HepG2 (cell line): ENCODE results near the gene CRIP1. TPM values are rescaled to one million over a fixed set of nuclear protein-coding genes. Genes with fewer than 3 reads are reported as not detected.

Experiments used
- CREM ChIP-seq, 2 experiments: sonication (generic) in 1 of 2; formaldehyde crosslinking in 1 of 2; IDR thresholded peaks; 2 replicates each; pipeline versions ENCODE4 v1.4.0 to v1.6.1; 2016 to 2020; ENCODE audit warnings: antibody characterized with exemption in 1 of 2, mild to moderate bottlenecking in 1 of 2, missing genetic modification reagents in 1 of 2
- GMEB1 ChIP-seq: sonication (generic); formaldehyde crosslinking; IDR thresholded peaks from 2 replicates; pipeline ENCODE4 v1.5.1; 2020; ENCODE audit warnings: missing genetic modification reagents, mild to moderate bottlenecking, borderline replicate concordance
- HMG20B ChIP-seq: conservative IDR thresholded peaks from 2 replicates; pipeline ENCODE4 v1.6.1; 2016; ENCODE audit warnings: missing genetic modification reagents, missing compliant biosample characterization
- JARID2 ChIP-seq: sonication (generic); formaldehyde crosslinking; IDR thresholded peaks from 2 replicates; pipeline ENCODE4 v1.8.1; 2023; ENCODE audit warnings: missing genetic modification reagents, inconsistent platforms; ENCODE audit not compliant: insufficient replicate concordance
- MAFG ChIP-seq: sonication (generic); formaldehyde crosslinking; IDR thresholded peaks from 2 replicates; pipeline ENCODE4 v1.5.1; 2020; ENCODE audit warnings: mild to moderate bottlenecking, missing genetic modification reagents
- MEIS2 ChIP-seq: sonication (generic); formaldehyde crosslinking; IDR thresholded peaks from 2 replicates; pipeline ENCODE4 v1.9.0; 2021; ENCODE audit warnings: mild to moderate bottlenecking, missing genetic modification reagents
- NFE2L2 ChIP-seq: fragments of 150-350 bp; IDR thresholded peaks from 2 replicates; pipeline ENCODE4 v1.6.1; 2014; ENCODE audit warnings: low read length
- PRDM10 ChIP-seq: sonication (generic); formaldehyde crosslinking; IDR thresholded peaks from 2 replicates; pipeline ENCODE4 v1.4.0; 2020; ENCODE audit warnings: low read depth, missing genetic modification reagents
- PREB ChIP-seq: sonication (generic); formaldehyde crosslinking; IDR thresholded peaks from 2 replicates; pipeline ENCODE4 v1.4.0; 2020; ENCODE audit warnings: missing genetic modification reagents
- SRSF9 ChIP-seq: fragments of 200-400 bp; formaldehyde crosslinking; IDR thresholded peaks from 2 replicates; pipeline ENCODE4 v1.6.1; 2018; ENCODE audit warnings: borderline replicate concordance, mild to moderate bottlenecking, low read depth, low read length; ENCODE audit not compliant: insufficient read depth, poor library complexity, severe bottlenecking
- YEATS2 ChIP-seq: sonication (generic); formaldehyde crosslinking; IDR thresholded peaks from 2 replicates; pipeline ENCODE4 v1.4.0; 2020; ENCODE audit warnings: missing genetic modification reagents, borderline replicate concordance
- ZFP1 ChIP-seq: IDR thresholded peaks from 2 replicates; pipeline ENCODE4 v1.6.1; 2016
- ZFP90 ChIP-seq: sonication (generic); formaldehyde crosslinking; IDR thresholded peaks from 2 replicates; pipeline ENCODE4 v1.8.0; 2022; ENCODE audit warnings: missing genetic modification reagents, mild to moderate bottlenecking, inconsistent platforms, borderline replicate concordance
- ZFP91 ChIP-seq: sonication (generic); formaldehyde crosslinking; IDR thresholded peaks from 2 replicates; pipeline ENCODE4 v1.9.0; 2022; ENCODE audit warnings: missing genetic modification reagents, mild to moderate bottlenecking, borderline replicate concordance
- ZMAT3 ChIP-seq: sonication (generic); formaldehyde crosslinking; conservative IDR thresholded peaks from 2 replicates; pipeline ENCODE4 v1.7.0; 2021; ENCODE audit warnings: missing genetic modification reagents
- ZNF232 ChIP-seq: sonication (generic); formaldehyde crosslinking; IDR thresholded peaks from 2 replicates; pipeline ENCODE4 v1.4.0; 2020; ENCODE audit warnings: missing genetic modification reagents, borderline replicate concordance
- ZNF296 ChIP-seq: sonication (generic); formaldehyde crosslinking; conservative IDR thresholded peaks from 2 replicates; pipeline ENCODE4 v1.5.0; 2020; ENCODE audit warnings: mild to moderate bottlenecking, missing genetic modification reagents
- ZNF615 ChIP-seq: sonication (generic); formaldehyde crosslinking; IDR thresholded peaks from 2 replicates; pipeline ENCODE4 v1.5.0; 2020; ENCODE audit warnings: mild to moderate bottlenecking, missing genetic modification reagents, borderline replicate concordance
- ZNF768 ChIP-seq: sonication (generic); formaldehyde crosslinking; IDR thresholded peaks from 2 replicates; pipeline ENCODE4 v1.4.0; 2020; ENCODE audit warnings: missing genetic modification reagents
- ZNF883 ChIP-seq: sonication (generic); formaldehyde crosslinking; IDR thresholded peaks from 2 replicates; pipeline ENCODE4 v1.5.1; 2020; ENCODE audit warnings: mild to moderate bottlenecking, missing genetic modification reagents; ENCODE audit errors: not compliant biosample characterization
- ZNF891 ChIP-seq: sonication (generic); formaldehyde crosslinking; IDR thresholded peaks from 2 replicates; pipeline ENCODE4 v1.5.0; 2020; ENCODE audit warnings: mild to moderate bottlenecking, missing genetic modification reagents
- polyA plus RNA-seq, 8 experiments: library from polyadenylated mRNA; depleted of rRNA in 3 of 8; stranded (reverse) in 7 of 8; unstranded in 1 of 8; fragments of >200 nt; fragmentation: Illumina TruSeq in 4 of 8; extraction: Trizol in 4 of 8; gene quantifications; 2 replicates each; pipeline versions ENCODE4 v1.2.1 to v1.2.3, GENCODE V29; 2011 to 2016; ENCODE audit warnings: low read depth in 4 of 8, missing spikeins in 1 of 8, mixed read lengths in 1 of 8; ENCODE audit not compliant: insufficient read depth in 1 of 8
- total RNA-seq, 5 experiments: library from RNA; depleted of rRNA; stranded (reverse); fragments of >200 nt; fragmentation: Illumina TruSeq; extraction: Trizol; gene quantifications; 2 replicates each; pipeline ENCODE4 v1.2.3, GENCODE V29; 2016; ENCODE audit warnings: low read depth in 1 of 5

The CRIP1 gene
- total and polyA plus RNA-seq, 2 of the 13 experiments (the other 11 are each of a cell fraction or from before 2014, with no cell fraction given): 53.9 to 59.5 TPM

- TF ChIP-seq YEATS2 (CRISPR knock-in tag) (peak; percentile 80), SRSF9 (no peak), ZNF232 (CRISPR knock-in tag) (no peak), ZFP91 (peak; percentile 90), ZNF296 (CRISPR knock-in tag) (no peak), JARID2 (CRISPR knock-in tag) (no peak), MAFG (CRISPR knock-in tag) (no peak), ZFP90 (CRISPR knock-in tag) (no peak; the same call in 1 of the 2 replicates), PREB (CRISPR knock-in tag) (no peak), ZNF883 (CRISPR knock-in tag) (peak; percentile 16), GMEB1 (CRISPR knock-in tag) (peak; percentile 76), NFE2L2 (no peak), MEIS2 (CRISPR knock-in tag) (peak; percentile 29; the same call in 1 of the 2 replicates), CREM (IDR thresholded peaks at IDR 0.05) (peak; percentile 82), CREM (CRISPR knock-in tag; IDR thresholded peaks at IDR 0.05) (no peak), ZMAT3 (CRISPR knock-in tag) (peak; percentile 88; the same call in 1 of the 2 replicates), ZNF615 (CRISPR knock-in tag) (no peak), PRDM10 (CRISPR knock-in tag) (no peak), ZNF891 (CRISPR knock-in tag) (peak; percentile 19; the same call in 1 of the 2 replicates), ZNF768 (CRISPR knock-in tag) (no peak), ZFP1 (CRISPR knock-in tag) (peak; percentile 77), HMG20B (CRISPR knock-in tag) (peak; percentile 38)
These were observed 4.1 kb downstream of the CRIP1 start, which contains the start of gene TEDC1 (continued) for GRCh38 chr14:105490572-105491365.
